Common myeloid progenitor, CD34-positive (primary cell): Measurements from ENCODE around the gene NOS1AP.
"Not testable (repeated sequence)": the region's sequence is repeated elsewhere in the genome, so short reads cannot be mapped to it uniquely, and the experiment has no call there.

Experiments
- CTCF ChIA-PET: fragments of 350-600 bp; sonication (Branson Sonifier 250); formaldehyde crosslinking; loops from one replicate; lab custom pipeline; 2021; ENCODE audit warnings: antibody characterized with exemption; lab: Charles Lee
- POLR2A ChIA-PET: fragments of 350-600 bp; sonication (Branson Sonifier 250); formaldehyde crosslinking; loops from one replicate; lab custom pipeline; 2021; ENCODE audit warnings: antibody characterized with exemption; lab: Charles Lee
- DNase-seq, 3 donors: peaks; one replicate each; pipeline versions ENCODE4 v3.0.0 to v3.0.0-alpha.2; 2013
- H3K27ac ChIP-seq, 2 experiments: 1 replicate in 1 of 2; 2 replicates in 1 of 2; pipeline ENCODE4 v1.7.0; 2013; ENCODE audit warnings: inconsistent platforms in 2 of 2, low read length in 2 of 2, mild to moderate bottlenecking in 2 of 2, low read depth in 1 of 2, moderate library complexity in 1 of 2; ENCODE audit not compliant: severe bottlenecking in 2 of 2, insufficient read depth in 1 of 2, poor library complexity in 1 of 2
- H3K27me3 ChIP-seq, 5 experiments: replicated peaks in 2 of 5; 1 replicate in 3 of 5; 2 replicates in 2 of 5; pipeline versions ENCODE4 v1.6.1 to v1.7.0; 2013; ENCODE audit warnings: low read length in 4 of 5, mild to moderate bottlenecking in 2 of 5, moderate library complexity in 2 of 5, inconsistent platforms in 1 of 5; ENCODE audit not compliant: insufficient read depth in 5 of 5, control insufficient read depth in 4 of 5
- H3K36me3 ChIP-seq, 4 experiments: 1 replicate in 2 of 4; 2 replicates in 2 of 4; pipeline versions ENCODE4 v1.6.1 to v1.7.0; 2013; ENCODE audit warnings: low read length in 3 of 4, control low read depth in 1 of 4, mild to moderate bottlenecking in 1 of 4; ENCODE audit not compliant: control insufficient read depth in 4 of 4, insufficient read depth in 4 of 4
- H3K4me1 ChIP-seq, 4 experiments: 1 replicate in 3 of 4; 2 replicates in 1 of 4; pipeline versions ENCODE4 v1.6.1 to v1.7.1; 2013; ENCODE audit warnings: low read length in 3 of 4, mild to moderate bottlenecking in 3 of 4, control low read depth in 1 of 4, inconsistent platforms in 1 of 4, moderate library complexity in 1 of 4; ENCODE audit not compliant: control insufficient read depth in 4 of 4, insufficient read depth in 4 of 4; ENCODE audit errors: control extremely low read depth in 1 of 4
- H3K4me3 ChIP-seq, 7 experiments: 1 replicate in 4 of 7; 2 replicates in 3 of 7; pipeline versions ENCODE4 v1.5.1 to v1.7.0; 2013; ENCODE audit warnings: mild to moderate bottlenecking in 7 of 7, low read length in 6 of 7, moderate library complexity in 6 of 7, inconsistent platforms in 2 of 7, low read depth in 2 of 7, control low read depth in 1 of 7; ENCODE audit not compliant: insufficient read depth in 4 of 7, control insufficient read depth in 1 of 7; ENCODE audit errors: extremely low read depth in 1 of 7
- H3K9me3 ChIP-seq, 5 experiments: 1 replicate in 4 of 5; 2 replicates in 1 of 5; pipeline versions ENCODE4 v1.6.1 to v1.7.1; 2013; ENCODE audit warnings: low read length in 4 of 5, mild to moderate bottlenecking in 2 of 5, inconsistent platforms in 1 of 5, low read depth in 1 of 5, moderate library complexity in 1 of 5; ENCODE audit not compliant: control insufficient read depth in 4 of 5, insufficient read depth in 2 of 5; ENCODE audit errors: control extremely low read depth in 1 of 5
- WGBS: methylation state at CpG from one replicate; pipeline ENCODE4 v1.1.5; 2013; ENCODE audit not compliant: insufficient coverage; 5-methylcytosine and 5-hydroxymethylcytosine counted together

Gene NOS1AP

GRCh38 chr1:162407539-162407938 is 338.0 kb downstream of the NOS1AP start:
- CTCF ChIA-PET: no interaction called here
- WGBS: no CpG with 5 or more reads among the region's 1 CpG

GRCh38 chr1:162412002-162412401 is 342.5 kb downstream of the NOS1AP start, which contains the start of gene SH2D1B:
Gene SH2D1B (minus strand): TSS chr1:162412136. CDS start chr1:162412016, 120 bp downstream.
- WGBS: 100% methylated on average over 2 of the region's 3 CpGs
- ChIA-PET POLR2A (no interaction called here), CTCF (no interaction called here)
- Histone ChIP-seq H3K27ac (no peak within 1 kb of the TSS), H3K4me3 (no peak within 1 kb of the TSS), H3K36me3 (no peaks in the 10 kb centered on the region), H3K4me1 (peaks cover 0 to 6% (median under 1%) of the 10 kb centered on the region in 4 experiments), H3K27me3 (no peaks in the 10 kb centered on the region), H3K9me3 (no peaks in the 10 kb centered on the region)
- no peak for DNase-seq

More at GRCh38 chr1:162407539-162407938, 338.0 kb downstream of the NOS1AP start:
- Histone ChIP-seq H3K27ac (no peak overlapping the region), H3K4me3 (no peak overlapping the region), H3K27me3 (no peaks in the 10 kb centered on the region), H3K9me3 (no peaks in the 10 kb centered on the region), H3K36me3 (no peaks in the 10 kb centered on the region), H3K4me1 (peaks cover 0 to 1% (median 0%) of the 10 kb centered on the region in 4 experiments)
- POLR2A ChIA-PET: interaction anchor here (1.1 kb wide), 1 partner anchor 19 kb away, joined by 3 read pairs; no protein-coding TSS in a partner anchor
- DNase-seq: no peak

DNA sequence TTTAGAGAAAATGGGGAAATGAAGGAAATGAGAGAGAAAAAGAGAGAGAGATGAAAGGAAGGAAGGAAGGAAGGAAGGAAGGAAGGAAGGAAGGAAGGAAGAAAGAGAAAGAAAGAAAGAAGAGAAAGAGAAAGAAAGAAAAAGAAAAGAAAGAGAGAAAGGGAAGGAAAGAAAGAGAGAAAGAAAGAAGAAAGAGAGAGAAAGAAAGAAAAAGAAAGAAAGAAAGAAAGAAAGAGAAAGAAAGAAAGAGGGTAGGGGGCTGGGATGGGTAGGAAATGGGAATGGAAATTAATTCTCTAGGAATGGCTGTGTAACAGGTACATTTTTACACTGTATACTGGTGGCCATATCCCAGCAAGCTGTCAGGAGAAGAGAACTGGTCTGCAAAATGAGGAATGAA is 346.7 kb downstream of the NOS1AP start:
- Histone ChIP-seq H3K27me3 (no peaks in the 10 kb centered on the region), H3K36me3 (no peaks in the 10 kb centered on the region), H3K27ac (no peak overlapping the region), H3K9me3 (no peaks in the 10 kb centered on the region), H3K4me3 (no peak overlapping the region), H3K4me1 (peaks cover 0 to 10% (median 2%) of the 10 kb centered on the region in 4 experiments)
- POLR2A ChIA-PET: no interaction called here
- no peak for DNase-seq
- CTCF ChIA-PET: no interaction called here

- 100% methylated on average over 1 of the region's 2 CpGs for WGBS
- Histone ChIP-seq H3K4me1 (peaks cover 0 to 13% (median 1%) of the 10 kb centered on the region in 4 experiments), H3K27ac (no peak overlapping the region), H3K27me3 (no peaks in the 10 kb centered on the region), H3K9me3 (no peaks in the 10 kb centered on the region), H3K36me3 (no peaks in the 10 kb centered on the region), H3K4me3 (no peak overlapping the region)
- ChIA-PET CTCF (no interaction called here), POLR2A (no interaction called here)
- DNase-seq: no peak
Measured at GRCh38 chr1:162416909-162417308, 347.4 kb downstream of the NOS1AP start.

GRCh38 chr1:162417650-162418049 is 348.2 kb downstream of the NOS1AP start:
- H3K4me1 ChIP-seq: peaks cover 0 to 18% (median 1%) of the 10 kb centered on the region in 4 experiments
- POLR2A ChIA-PET: no interaction called here
- CTCF ChIA-PET: no interaction called here

DNA sequence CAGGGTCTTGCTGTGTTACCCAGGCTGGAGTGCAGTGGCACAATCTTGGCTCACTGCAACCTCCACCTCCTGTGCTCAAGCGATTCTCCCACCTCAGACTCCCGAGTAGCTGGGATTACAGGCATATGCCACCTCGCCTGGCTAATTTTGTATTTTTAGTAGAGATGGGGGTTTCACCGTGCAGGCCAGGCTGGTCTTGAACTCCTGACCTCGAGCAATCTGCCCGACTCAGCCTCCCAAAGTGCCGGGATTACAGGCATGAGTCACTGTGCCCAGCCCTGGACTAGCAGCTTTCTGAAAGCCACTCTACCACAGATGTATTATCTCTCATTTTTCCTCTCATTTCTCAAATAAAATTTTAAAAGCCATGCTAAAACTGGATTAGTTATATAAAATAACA is 349.1 kb downstream of the NOS1AP start:
- DNase-seq, H3K9me3 ChIP-seq, POLR2A ChIA-PET, CTCF ChIA-PET, H3K27me3 ChIP-seq, H3K36me3 ChIP-seq, H3K4me3 ChIP-seq, H3K27ac ChIP-seq: not testable (repeated sequence)
- H3K4me1 ChIP-seq: peaks cover 0 to 20% (median 4%) of the 10 kb centered on the region in 4 experiments
- no CpG with 5 or more reads among the region's 7 CpGs for WGBS

More at GRCh38 chr1:162417650-162418049, 348.2 kb downstream of the NOS1AP start:
- WGBS: 100% methylated on average over 3 of the region's 7 CpGs
- H3K27me3 ChIP-seq: no peaks in the 10 kb centered on the region
- H3K36me3 ChIP-seq: no peaks in the 10 kb centered on the region
- no peak overlapping the region for H3K4me3 ChIP-seq
- no peak for DNase-seq
- H3K27ac ChIP-seq: no peak overlapping the region
- no peaks in the 10 kb centered on the region for H3K9me3 ChIP-seq

DNA sequence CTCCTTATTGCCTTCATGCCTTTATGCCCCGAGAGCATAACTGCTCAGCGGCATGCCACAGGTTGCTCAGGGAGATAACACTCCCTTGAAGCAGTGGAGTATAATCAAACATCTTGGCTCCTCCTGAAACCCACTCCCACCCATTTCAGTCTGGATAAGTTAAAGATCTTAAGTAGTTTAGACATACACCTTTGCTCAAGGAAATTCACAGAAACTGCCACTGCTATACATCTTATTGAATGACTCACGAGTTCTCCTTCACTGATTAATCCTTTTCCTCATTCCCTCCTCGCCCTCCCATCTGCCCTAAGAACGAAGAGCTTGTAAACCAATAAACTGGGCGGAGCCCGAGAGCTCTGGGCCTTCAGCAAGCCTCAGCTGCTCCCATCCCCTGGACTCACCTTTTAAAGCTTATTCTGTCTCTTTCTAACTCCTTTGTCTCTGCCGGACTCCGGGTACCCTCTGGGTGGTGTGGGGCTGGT is 350.0 kb downstream of the NOS1AP start:
- POLR2A ChIA-PET, H3K9me3 ChIP-seq, H3K36me3 ChIP-seq, DNase-seq, CTCF ChIA-PET, H3K27ac ChIP-seq, H3K4me3 ChIP-seq, H3K27me3 ChIP-seq: not testable (repeated sequence)
- 82% methylated on average over 4 of the region's 9 CpGs for WGBS
- H3K4me1 ChIP-seq: peaks cover 0 to 26% (median 4%) of the 10 kb centered on the region in 4 experiments
